ENCODE measurements around the gene PML. TPM values are rescaled to one million over a fixed set of nuclear protein-coding genes. Genes with fewer than 3 reads are reported as not detected.

Gene PML
- total RNA-seq, 1 donor from 2014 or later, result 15.3 TPM

GRCh38 chr15:73965758-73966113, 28.8 kb upstream of the PML start:
- Mint-ChIP-seq H3K36me3 (no peaks in the 10 kb centered on the region), H3K9me3 (no peaks in the 10 kb centered on the region), H3K4me3 (no peak overlapping the region), H3K27ac (no peak overlapping the region), H3K27me3 (ENCODE audit: insufficient read depth, low read depth) (peaks cover 9% of the 10 kb centered on the region), H3K4me1 (peaks cover 19% of the 10 kb centered on the region)
- no peaks in the 10 kb centered on the region for H4K20me1 ChIP-seq (ENCODE audit: low read depth)
- DNase-seq (ENCODE audit: low spot score), result no peak
- H3K27ac ChIP-seq, result no peak overlapping the region
- no peak overlapping the region for H2AFZ ChIP-seq (replicated peaks)
- no peak overlapping the region for H3K4me2 ChIP-seq
- no peak overlapping the region for H3K4me3 ChIP-seq
- H3K27me3 ChIP-seq, result no peaks in the 10 kb centered on the region
- H3F3A ChIP-seq (ENCODE audit: low read depth), result peaks cover 7% of the 10 kb centered on the region
- no peaks in the 10 kb centered on the region for H3K9me3 ChIP-seq (ENCODE audit: low read depth)
- no peak for TF ChIP-seq EZH2 (IDR thresholded peaks at IDR 0.05)
- TF ChIP-seq, protein P1, sequence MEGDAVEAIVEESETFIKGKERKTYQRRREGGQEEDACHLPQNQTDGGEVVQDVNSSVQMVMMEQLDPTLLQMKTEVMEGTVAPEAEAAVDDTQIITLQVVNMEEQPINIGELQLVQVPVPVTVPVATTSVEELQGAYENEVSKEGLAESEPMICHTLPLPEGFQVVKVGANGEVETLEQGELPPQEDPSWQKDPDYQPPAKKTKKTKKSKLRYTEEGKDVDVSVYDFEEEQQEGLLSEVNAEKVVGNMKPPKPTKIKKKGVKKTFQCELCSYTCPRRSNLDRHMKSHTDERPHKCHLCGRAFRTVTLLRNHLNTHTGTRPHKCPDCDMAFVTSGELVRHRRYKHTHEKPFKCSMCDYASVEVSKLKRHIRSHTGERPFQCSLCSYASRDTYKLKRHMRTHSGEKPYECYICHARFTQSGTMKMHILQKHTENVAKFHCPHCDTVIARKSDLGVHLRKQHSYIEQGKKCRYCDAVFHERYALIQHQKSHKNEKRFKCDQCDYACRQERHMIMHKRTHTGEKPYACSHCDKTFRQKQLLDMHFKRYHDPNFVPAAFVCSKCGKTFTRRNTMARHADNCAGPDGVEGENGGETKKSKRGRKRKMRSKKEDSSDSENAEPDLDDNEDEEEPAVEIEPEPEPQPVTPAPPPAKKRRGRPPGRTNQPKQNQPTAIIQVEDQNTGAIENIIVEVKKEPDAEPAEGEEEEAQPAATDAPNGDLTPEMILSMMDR (IDR thresholded peaks at IDR 0.05), result no peak
- no peak for TF ChIP-seq EZH2phosphoT487 (IDR thresholded peaks at IDR 0.05)
- H3K79me2 ChIP-seq (ENCODE audit: low read depth), result no peaks in the 10 kb centered on the region
- no peaks in the 10 kb centered on the region for H3K36me3 ChIP-seq
- no peak overlapping the region for H3K9ac ChIP-seq
- H3K4me1 ChIP-seq, result peaks cover 7% of the 10 kb centered on the region

GRCh38 chr15:73968461-73968860, 26.1 kb upstream of the PML start:
- peaks cover 10% of the 10 kb centered on the region for H3K4me1 ChIP-seq
- Mint-ChIP-seq H3K36me3 (no peaks in the 10 kb centered on the region), H3K4me3 (no peak overlapping the region), H3K27ac (no peak overlapping the region), H3K9me3 (no peaks in the 10 kb centered on the region), H3K27me3 (ENCODE audit: insufficient read depth, low read depth) (peaks cover 10% of the 10 kb centered on the region), H3K4me1 (peaks cover 22% of the 10 kb centered on the region)
- peaks cover 7% of the 10 kb centered on the region for H3F3A ChIP-seq (ENCODE audit: low read depth)
- H3K27ac ChIP-seq, result no peak overlapping the region
- DNase-seq (ENCODE audit: low spot score), result no peak
- TF ChIP-seq, protein P1 (IDR thresholded peaks at IDR 0.05), result no peak
- TF ChIP-seq EZH2phosphoT487 (IDR thresholded peaks at IDR 0.05), result no peak
- no peak overlapping the region for H3K4me2 ChIP-seq
- no peaks in the 10 kb centered on the region for H3K36me3 ChIP-seq
- H3K9ac ChIP-seq, result no peak overlapping the region
- H3K79me2 ChIP-seq (ENCODE audit: low read depth), result no peaks in the 10 kb centered on the region
- no peaks in the 10 kb centered on the region for H3K9me3 ChIP-seq (ENCODE audit: low read depth)
- H3K27me3 ChIP-seq, result peaks cover 14% of the 10 kb centered on the region
- H4K20me1 ChIP-seq (ENCODE audit: low read depth), result no peaks in the 10 kb centered on the region
- no peak overlapping the region for H2AFZ ChIP-seq (replicated peaks)
- no peak overlapping the region for H3K4me3 ChIP-seq

GRCh38 chr15:73969151-73969759, 25.3 kb upstream of the PML start:
- Histone ChIP-seq H3K79me2 (ENCODE audit: low read depth) (no peaks in the 10 kb centered on the region), H3K4me1 (peaks cover 10% of the 10 kb centered on the region), H3F3A (ENCODE audit: low read depth) (peaks cover 7% of the 10 kb centered on the region), H2AFZ (replicated peaks) (no peak overlapping the region), H3K4me2 (no peak overlapping the region), H3K27ac (no peak overlapping the region), H4K20me1 (ENCODE audit: low read depth) (no peaks in the 10 kb centered on the region), H3K9me3 (ENCODE audit: low read depth) (no peaks in the 10 kb centered on the region), H3K4me3 (no peak overlapping the region), H3K36me3 (no peaks in the 10 kb centered on the region), H3K27me3 (peaks cover 14% of the 10 kb centered on the region), H3K9ac (no peak overlapping the region)
- Mint-ChIP-seq H3K4me1 (peaks cover 22% of the 10 kb centered on the region), H3K4me3 (no peak overlapping the region), H3K36me3 (no peaks in the 10 kb centered on the region), H3K27me3 (ENCODE audit: insufficient read depth, low read depth) (peaks cover 10% of the 10 kb centered on the region), H3K9me3 (no peaks in the 10 kb centered on the region), H3K27ac (no peak overlapping the region)
- TF ChIP-seq, protein P1 (IDR thresholded peaks at IDR 0.05), result no peak
- TF ChIP-seq EZH2phosphoT487 (IDR thresholded peaks at IDR 0.05), result no peak
- TF ChIP-seq EZH2 (IDR thresholded peaks at IDR 0.05), result no peak
- DNase-seq (ENCODE audit: low spot score), result no peak

All from neural progenitor cell (in vitro differentiated cells).